GM18858 (cell line): ENCODE measurements around the gene PRDM13.

ENCODE experiments used
- ATAC-seq: cut with Tn5 transposase; IDR thresholded peaks from one replicate; pipeline ENCODE4 v1.9.1; 2021; ENCODE audit not compliant: unreplicated experiment

PRDM13 gene

GRCh38 chr6:99603421-99604165 is 3.0 kb upstream of the PRDM13 start:
- peak; percentile 39 for ATAC-seq

GRCh38 chr6:99604166-99605073 is 2.2 kb upstream of the PRDM13 start:
- ATAC-seq = no peak

- no peak for ATAC-seq
Observed at GRCh38 chr6:99605074-99605734, 1.4 kb upstream of the PRDM13 start.

GRCh38 chr6:99605911-99606655 is 550 bp upstream of the PRDM13 start:
- ATAC-seq = no peak

- no peak for ATAC-seq
Observed at GRCh38 chr6:99607416-99608036, 893 bp downstream of the PRDM13 start.

- no peak for ATAC-seq
Observed at GRCh38 chr6:99608059-99608885, 1.6 kb downstream of the PRDM13 start.

- ATAC-seq = no peak
Observed at GRCh38 chr6:99608886-99609482, 2.4 kb downstream of the PRDM13 start.

GRCh38 chr6:99609905-99610489 is 3.4 kb downstream of the PRDM13 start:
- no peak for ATAC-seq

- ATAC-seq = peak; percentile 68
Observed at GRCh38 chr6:99611148-99611547, 4.5 kb downstream of the PRDM13 start.

- ATAC-seq = no peak
Observed at GRCh38 chr6:99612551-99613408, 6.1 kb downstream of the PRDM13 start.

- ATAC-seq = peak; percentile 37
Observed at GRCh38 chr6:99613409-99613704, 6.7 kb downstream of the PRDM13 start.

GRCh38 chr6:99613705-99614429 is 7.2 kb downstream of the PRDM13 start:
- peak; percentile 43 for ATAC-seq

- no peak for ATAC-seq
Observed at GRCh38 chr6:99614430-99615186, 8.0 kb downstream of the PRDM13 start.

- ATAC-seq = no peak
Observed at GRCh38 chr6:99617131-99617530, 10.5 kb downstream of the PRDM13 start.

- no peak for ATAC-seq
Observed at GRCh38 chr6:99618649-99619408, 12.2 kb downstream of the PRDM13 start.

- no peak for ATAC-seq
Observed at GRCh38 chr6:99619409-99619762, 12.8 kb downstream of the PRDM13 start.
